BJ (cell line): ENCODE measurements around the gene STRA8. TPM values are rescaled to one million over a fixed set of nuclear protein-coding genes. Genes with fewer than 3 reads are reported as not detected.

Experiments used
- CTCF ChIA-PET: fragments of 350-600 bp; formaldehyde crosslinking; extraction: SDS; loops from one replicate; lab custom pipeline; 2021; ENCODE audit warnings: antibody characterized with exemption, inconsistent platforms; lab: Yijun Ruan, JAX
- POLR2A ChIA-PET: fragments of 300-600 bp; sonication (Branson Sonifier 250); formaldehyde crosslinking; extraction: SDS; loops from one replicate; lab custom pipeline; 2021; ENCODE audit warnings: antibody characterized with exemption; lab: Charles Lee
- DNase-seq: peaks from one replicate; pipeline ENCODE4 v3.0.0-alpha.2; 2011; ENCODE audit warnings: low read depth
- H3K27me3 ChIP-seq: 2 replicates; pipeline ENCODE4 v1.6.0; 2011; ENCODE audit warnings: low read length; ENCODE audit not compliant: control insufficient read depth, insufficient read depth
- H3K36me3 ChIP-seq: 2 replicates; pipeline ENCODE4 v1.5.1; 2011; ENCODE audit warnings: low read length; ENCODE audit not compliant: control insufficient read depth, insufficient read depth
- H3K4me3 ChIP-seq: 2 replicates; pipeline ENCODE4 v1.5.1; 2011; ENCODE audit warnings: low read depth, mild to moderate bottlenecking, control low read depth, low read length
- CTCF ChIP-seq: IDR thresholded peaks from 2 replicates; pipeline ENCODE4 v1.5.1; 2011; ENCODE audit warnings: low read depth, mild to moderate bottlenecking, control low read depth, inconsistent platforms, low read length, moderate library complexity; ENCODE audit not compliant: insufficient read depth
- polyA plus RNA-seq: library from polyadenylated mRNA; depleted of rRNA; stranded (reverse); fragments of >200 nt; gene quantifications from 2 replicates; pipeline ENCODE4 v1.2.3, GENCODE V29; 2011

STRA8 gene
- polyA plus RNA-seq, 1 experiment = not detected

GRCh38 chr7:135269921-135270320 is 36.3 kb downstream of the STRA8 start:
- POLR2A ChIA-PET = no interaction called here
- CTCF ChIA-PET = no interaction called here
- no peak for TF ChIP-seq CTCF
- Histone ChIP-seq H3K27me3 (peaks cover 8% of the 10 kb centered on the region), H3K4me3 (no peak overlapping the region), H3K36me3 (no peaks in the 10 kb centered on the region)
- no peak for DNase-seq

- ChIA-PET CTCF (no interaction called here), POLR2A (no interaction called here)
- no peak for DNase-seq
- no peaks in the 10 kb centered on the region for H3K36me3 ChIP-seq
- H3K4me3 ChIP-seq = no peak overlapping the region
- peaks cover 8% of the 10 kb centered on the region for H3K27me3 ChIP-seq
- no peak for TF ChIP-seq CTCF
Measured at GRCh38 chr7:135270577-135271254, 37.1 kb downstream of the STRA8 start.

GRCh38 chr7:135271255-135271615 is 37.6 kb downstream of the STRA8 start:
- no peaks in the 10 kb centered on the region for H3K36me3 ChIP-seq
- DNase-seq = no peak
- POLR2A ChIA-PET = no interaction called here
- peaks cover 8% of the 10 kb centered on the region for H3K27me3 ChIP-seq
- CTCF ChIA-PET = no interaction called here
- no peak overlapping the region for H3K4me3 ChIP-seq
- TF ChIP-seq CTCF = no peak

- POLR2A ChIA-PET = no interaction called here
- Histone ChIP-seq H3K36me3 (no peaks in the 10 kb centered on the region), H3K4me3 (no peak overlapping the region), H3K27me3 (peaks cover 5% of the 10 kb centered on the region)
- CTCF ChIA-PET = interaction anchor here (4.6 kb wide), 1 partner anchor 373 kb away, joined by 48 read pairs; no protein-coding TSS in a partner anchor
- DNase-seq = no peak
- no peak for TF ChIP-seq CTCF
Measured at GRCh38 chr7:135272303-135272702, 38.7 kb downstream of the STRA8 start.

- CTCF ChIA-PET = interaction anchor here (0.5 to 4.6 kb wide), 18 partner anchors 9 to 736 kb away, joined by 3 to 48 read pairs (median 6); partner anchors contain the start of genes CNOT4 and CYREN
- Histone ChIP-seq H3K4me3 (no peak overlapping the region), H3K27me3 (peaks cover 3% of the 10 kb centered on the region), H3K36me3 (no peaks in the 10 kb centered on the region)
- no peak for TF ChIP-seq CTCF
- POLR2A ChIA-PET = no interaction called here
- DNase-seq = no peak
Measured at GRCh38 chr7:135273581-135273980, 39.9 kb downstream of the STRA8 start.
